Loucy (cell line): ENCODE results near the gene NDUFB10.
"Not testable (repeated sequence)": the region's sequence is repeated elsewhere in the genome, so short reads cannot be mapped to it uniquely, and the experiment has no call there.

Source experiments
- H2AFZ ChIP-seq: fragments of 200-600 bp; sonication (generic); 2 replicates; pipeline ENCODE4 v1.6.0; 2016; ENCODE audit warnings: antibody characterized with exemption, mild to moderate bottlenecking, low read length, moderate library complexity
- H3F3A ChIP-seq: fragments of 200-600 bp; 2 replicates; pipeline ENCODE4 v1.6.0; 2016; ENCODE audit warnings: antibody characterized with exemption, low read depth, mild to moderate bottlenecking
- H3K27me3 ChIP-seq: fragments of 200-600 bp; sonication (generic); 2 replicates; pipeline ENCODE4 v1.6.1; 2014; ENCODE audit warnings: low read length, mild to moderate bottlenecking; ENCODE audit not compliant: insufficient read depth, poor library complexity, severe bottlenecking
- H3K36me3 ChIP-seq: fragments of 200-600 bp; sonication (generic); 2 replicates; pipeline ENCODE4 v1.6.1; 2016; ENCODE audit warnings: low read length; ENCODE audit not compliant: insufficient read depth
- H3K4me1 ChIP-seq: fragments of 200-600 bp; sonication (generic); 2 replicates; pipeline ENCODE4 v1.5.1; 2014; ENCODE audit warnings: low read length, mild to moderate bottlenecking; ENCODE audit not compliant: insufficient read depth, poor library complexity, severe bottlenecking
- H3K4me2 ChIP-seq: fragments of 200-600 bp; sonication (generic); 2 replicates; pipeline ENCODE4 v1.6.0; 2014; ENCODE audit warnings: antibody characterized with exemption, low read length, low read depth, mild to moderate bottlenecking; ENCODE audit not compliant: poor library complexity, severe bottlenecking
- H3K4me3 ChIP-seq: fragments of 200-600 bp; sonication (generic); 2 replicates; pipeline ENCODE4 v1.5.1; 2014; ENCODE audit warnings: low read length, mild to moderate bottlenecking, mixed read lengths; ENCODE audit not compliant: poor library complexity, severe bottlenecking
- H3K79me2 ChIP-seq: fragments of 200-600 bp; sonication (generic); 2 replicates; pipeline ENCODE4 v1.6.1; 2014; ENCODE audit warnings: low read length; ENCODE audit not compliant: insufficient read depth
- H3K9ac ChIP-seq: fragments of 200-600 bp; sonication (generic); 2 replicates; pipeline ENCODE4 v1.6.0; 2014; ENCODE audit warnings: mild to moderate bottlenecking, low read depth, low read length, moderate library complexity; ENCODE audit not compliant: poor library complexity, severe bottlenecking
- H3K9me2 ChIP-seq: fragments of 200-600 bp; sonication (generic); replicated peaks from 2 replicates; pipeline ENCODE4 v1.6.1; 2016; ENCODE audit warnings: low read depth, low read length, mixed read lengths
- H3K9me3 ChIP-seq: fragments of 200-600 bp; sonication (generic); 2 replicates; pipeline ENCODE4 v1.6.1; 2014; ENCODE audit warnings: mild to moderate bottlenecking, antibody characterized with exemption, low read length, low read depth; ENCODE audit not compliant: insufficient read depth
- H4K20me1 ChIP-seq: fragments of 200-600 bp; sonication (generic); 2 replicates; pipeline ENCODE4 v1.6.0; 2014; ENCODE audit warnings: antibody characterized with exemption, low read length, mild to moderate bottlenecking; ENCODE audit not compliant: insufficient read depth, poor library complexity, severe bottlenecking
- EZH2phosphoT487 ChIP-seq: fragments of 200-600 bp; IDR thresholded peaks from 2 replicates; pipeline ENCODE4 v1.6.1; 2018; ENCODE audit warnings: antibody characterized with exemption, mild to moderate bottlenecking, moderate library complexity, borderline replicate concordance
- TF ChIP-seq, protein P1 (sequence below): fragments of 200-600 bp; sonication (generic); conservative IDR thresholded peaks from 2 replicates; pipeline ENCODE4 v1.5.1; 2014; ENCODE audit warnings: mild to moderate bottlenecking, antibody characterized with exemption, low read length

NDUFB10 gene

DNA sequence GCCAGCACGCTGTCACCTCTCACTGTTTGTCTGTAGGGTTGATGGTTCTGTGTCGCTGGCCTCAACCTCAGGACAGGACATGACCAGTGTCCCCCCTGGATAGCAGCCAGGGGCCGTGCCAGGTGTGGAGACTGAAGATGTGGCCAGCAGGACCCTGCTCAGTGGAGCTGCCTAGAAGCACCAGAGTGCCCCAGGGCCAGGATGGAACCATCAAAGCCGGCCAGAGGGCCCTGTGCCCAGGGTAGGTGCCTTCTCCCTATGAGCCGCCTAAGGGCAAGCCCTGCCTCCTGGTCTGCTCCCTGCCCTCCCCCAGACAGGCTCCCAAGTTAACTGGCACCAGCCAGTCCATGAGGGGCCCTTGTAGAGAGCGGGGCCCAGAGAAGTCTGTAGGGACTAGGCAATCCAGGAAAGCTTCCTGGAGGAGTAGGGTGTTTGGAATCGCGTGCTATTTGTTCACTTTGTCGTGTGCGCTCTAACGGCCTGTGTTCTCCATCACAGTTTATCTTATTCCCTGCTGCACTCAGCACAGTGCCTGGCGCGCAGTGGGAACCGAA is 546 bp upstream of the NDUFB10 start:
- Histone ChIP-seq H3K9me3 (no peaks in the 10 kb centered on the region), H3K36me3 (peaks cover 16% of the 10 kb centered on the region; the same call in 1 of the 2 replicates), H3K79me2 (peaks cover 33% of the 10 kb centered on the region), H3K4me3 (peak overlapping the region; percentile 84), H3K9me2 (no peaks in the 10 kb centered on the region), H4K20me1 (peaks cover 22% of the 10 kb centered on the region), H2AFZ (peak overlapping the region; percentile 92), H3K4me2 (peak overlapping the region; percentile 18), H3K9ac (peak overlapping the region; percentile 85), H3F3A (peaks cover 9% of the 10 kb centered on the region; the same call in 1 of the 2 replicates), H3K4me1 (peaks cover 4% of the 10 kb centered on the region), H3K27me3 (no peaks in the 10 kb centered on the region)
- TF ChIP-seq EZH2phosphoT487, result no peak
- TF ChIP-seq, protein P1, sequence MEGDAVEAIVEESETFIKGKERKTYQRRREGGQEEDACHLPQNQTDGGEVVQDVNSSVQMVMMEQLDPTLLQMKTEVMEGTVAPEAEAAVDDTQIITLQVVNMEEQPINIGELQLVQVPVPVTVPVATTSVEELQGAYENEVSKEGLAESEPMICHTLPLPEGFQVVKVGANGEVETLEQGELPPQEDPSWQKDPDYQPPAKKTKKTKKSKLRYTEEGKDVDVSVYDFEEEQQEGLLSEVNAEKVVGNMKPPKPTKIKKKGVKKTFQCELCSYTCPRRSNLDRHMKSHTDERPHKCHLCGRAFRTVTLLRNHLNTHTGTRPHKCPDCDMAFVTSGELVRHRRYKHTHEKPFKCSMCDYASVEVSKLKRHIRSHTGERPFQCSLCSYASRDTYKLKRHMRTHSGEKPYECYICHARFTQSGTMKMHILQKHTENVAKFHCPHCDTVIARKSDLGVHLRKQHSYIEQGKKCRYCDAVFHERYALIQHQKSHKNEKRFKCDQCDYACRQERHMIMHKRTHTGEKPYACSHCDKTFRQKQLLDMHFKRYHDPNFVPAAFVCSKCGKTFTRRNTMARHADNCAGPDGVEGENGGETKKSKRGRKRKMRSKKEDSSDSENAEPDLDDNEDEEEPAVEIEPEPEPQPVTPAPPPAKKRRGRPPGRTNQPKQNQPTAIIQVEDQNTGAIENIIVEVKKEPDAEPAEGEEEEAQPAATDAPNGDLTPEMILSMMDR, result no peak

DNA sequence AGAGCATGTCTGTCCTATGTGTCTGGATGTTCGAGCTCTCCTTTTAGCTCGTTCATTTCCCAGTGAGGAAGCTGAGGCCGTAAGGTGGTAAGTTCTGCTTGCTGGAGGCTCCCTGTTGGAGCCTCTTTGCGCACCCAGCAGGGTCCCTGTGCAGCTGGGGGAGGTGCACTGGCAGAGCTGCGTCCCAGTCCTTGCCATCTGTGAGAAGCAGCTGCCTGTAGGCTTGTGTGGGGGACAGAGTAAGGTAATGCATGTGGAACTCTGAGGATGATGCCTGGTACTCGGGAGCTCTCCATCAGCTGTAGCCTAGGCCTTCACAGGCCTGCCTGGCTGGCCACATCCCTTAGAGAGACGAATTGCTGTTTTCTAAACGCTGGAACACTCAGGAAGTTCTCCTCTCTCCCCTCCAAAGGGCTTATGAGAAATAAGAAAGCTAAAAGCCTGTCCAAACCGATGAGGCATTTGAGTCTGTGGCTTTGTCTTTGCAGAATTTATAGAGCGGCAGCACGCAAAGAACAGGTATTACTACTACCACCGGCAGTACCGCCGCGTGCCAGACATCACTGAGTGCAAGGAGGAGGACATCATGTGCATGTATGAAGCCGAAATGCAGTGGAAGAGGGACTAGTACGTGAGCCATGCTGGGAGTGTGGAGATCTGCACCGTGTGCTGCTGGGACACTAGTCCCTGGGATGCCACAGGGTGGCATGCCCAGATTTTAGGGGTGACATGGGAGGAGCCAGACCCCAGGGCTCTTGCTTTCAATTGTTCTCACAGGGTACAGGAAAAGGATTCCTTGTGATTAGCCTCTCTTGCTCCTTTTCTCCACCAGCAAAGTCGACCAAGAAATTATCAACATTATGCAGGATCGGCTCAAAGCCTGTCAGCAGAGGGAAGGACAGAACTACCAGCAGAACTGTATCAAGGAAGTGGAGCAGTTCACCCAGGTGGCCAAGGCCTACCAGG is 1.6 kb downstream of the NDUFB10 start:
- H3K36me3 ChIP-seq, result peaks cover 16% of the 10 kb centered on the region; the same call in 1 of the 2 replicates
- peaks cover 9% of the 10 kb centered on the region; the same call in 1 of the 2 replicates for H3F3A ChIP-seq
- no peak for TF ChIP-seq EZH2phosphoT487
- TF ChIP-seq, protein P1, result no peak
- peaks cover 6% of the 10 kb centered on the region for H3K4me1 ChIP-seq
- no peak overlapping the region for H2AFZ ChIP-seq
- peaks cover 9% of the 10 kb centered on the region for H3K27me3 ChIP-seq
- peak overlapping the region; percentile 85 for H3K9ac ChIP-seq
- H4K20me1 ChIP-seq, result peaks cover 28% of the 10 kb centered on the region
- no peaks in the 10 kb centered on the region for H3K9me3 ChIP-seq
- H3K4me2 ChIP-seq, result peak overlapping the region; percentile 70
- no peaks in the 10 kb centered on the region for H3K9me2 ChIP-seq
- peak overlapping the region; percentile 84 for H3K4me3 ChIP-seq
- H3K79me2 ChIP-seq, result peaks cover 52% of the 10 kb centered on the region

DNA sequence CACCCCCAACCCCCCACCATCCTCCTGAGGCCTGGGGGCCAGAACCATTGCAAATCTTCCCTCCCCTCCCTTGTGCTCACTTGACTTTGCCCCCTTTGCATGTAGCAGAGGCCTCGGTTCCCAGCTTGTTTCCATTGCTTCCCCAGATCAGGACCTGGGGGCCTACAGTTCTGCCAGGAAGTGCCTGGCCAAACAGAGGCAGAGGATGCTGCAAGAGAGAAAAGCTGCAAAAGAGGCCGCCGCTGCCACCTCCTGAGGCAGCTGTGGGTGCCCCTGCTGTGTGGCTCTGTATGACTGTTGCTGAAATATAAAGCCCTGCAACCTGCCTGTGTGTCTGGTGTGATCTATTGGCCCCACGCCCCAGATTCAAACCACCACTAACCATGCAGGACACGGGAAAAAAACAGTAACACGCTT is 2.3 kb downstream of the NDUFB10 start:
- no peaks in the 10 kb centered on the region for H3K9me2 ChIP-seq
- H3F3A ChIP-seq, result peaks cover 9% of the 10 kb centered on the region; the same call in 1 of the 2 replicates
- peaks cover 6% of the 10 kb centered on the region for H3K4me1 ChIP-seq
- H3K36me3 ChIP-seq, result peaks cover 16% of the 10 kb centered on the region; the same call in 1 of the 2 replicates
- H4K20me1 ChIP-seq, result peaks cover 28% of the 10 kb centered on the region
- no peak overlapping the region for H3K4me3 ChIP-seq
- peaks cover 54% of the 10 kb centered on the region for H3K79me2 ChIP-seq
- H2AFZ ChIP-seq, result no peak overlapping the region
- no peak overlapping the region for H3K4me2 ChIP-seq
- peaks cover 9% of the 10 kb centered on the region for H3K27me3 ChIP-seq
- H3K9me3 ChIP-seq, result no peaks in the 10 kb centered on the region
- TF ChIP-seq, protein P1, result no peak
- no peak for TF ChIP-seq EZH2phosphoT487
- no peak overlapping the region for H3K9ac ChIP-seq

DNA sequence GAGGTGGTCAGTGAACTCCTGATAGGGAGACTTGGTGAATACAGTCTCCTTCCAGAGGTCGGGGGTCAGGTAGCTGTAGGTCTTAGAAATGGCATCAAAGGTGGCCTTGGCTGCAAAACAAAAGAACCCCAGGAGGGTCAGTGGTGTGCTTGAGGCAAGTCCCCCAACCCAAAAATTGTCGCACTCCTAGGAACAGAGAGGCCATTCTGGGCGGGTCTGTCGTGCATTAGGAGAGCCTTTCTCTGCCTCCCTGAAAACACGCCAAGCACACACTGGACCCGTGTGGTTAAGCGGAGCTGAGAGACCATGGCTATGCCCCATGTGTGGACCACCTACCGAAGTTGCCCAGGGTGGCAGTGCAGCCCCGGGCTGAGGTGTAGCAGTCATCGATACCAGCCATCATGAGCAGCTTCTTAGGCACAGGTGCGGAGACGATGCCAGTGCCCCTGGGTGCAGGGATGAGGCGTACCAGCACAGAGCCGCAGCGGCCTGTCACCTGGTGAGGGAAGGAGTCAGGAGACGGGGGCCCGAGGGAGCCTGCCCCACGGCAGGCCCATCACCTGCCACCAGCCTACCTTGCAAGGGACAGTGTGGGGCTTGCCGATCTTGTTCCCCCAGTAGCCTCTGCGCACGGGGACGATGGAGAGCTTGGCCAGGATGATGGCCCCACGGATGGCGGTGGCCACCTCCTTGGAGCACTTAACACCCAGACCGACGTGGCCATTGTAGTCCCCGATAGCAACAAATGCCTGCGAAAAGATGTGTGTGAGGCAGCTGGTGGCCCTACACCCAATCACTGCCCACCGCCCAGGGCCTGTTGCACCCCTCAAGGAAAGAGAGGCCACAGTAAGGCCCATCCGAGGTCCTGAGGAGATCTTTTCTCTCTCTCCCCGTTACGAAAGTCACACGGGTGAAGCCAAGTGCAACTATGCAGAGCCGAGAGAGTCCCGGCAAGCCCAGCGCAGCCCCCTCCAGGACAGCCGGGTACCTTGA is 3.1 kb downstream of the NDUFB10 start:
- H3K27me3 ChIP-seq, H3K9me2 ChIP-seq, H2AFZ ChIP-seq, H3F3A ChIP-seq, H3K4me1 ChIP-seq, H3K9me3 ChIP-seq: not testable (repeated sequence)
- H3K36me3 ChIP-seq, result peaks cover 16% of the 10 kb centered on the region; the same call in 1 of the 2 replicates
- H3K9ac ChIP-seq, result peak overlapping the region; percentile 93
- H3K4me2 ChIP-seq, result peak overlapping the region; percentile 76
- H3K79me2 ChIP-seq, result peaks cover 54% of the 10 kb centered on the region
- peak overlapping the region; percentile 85 for H3K4me3 ChIP-seq
- peaks cover 28% of the 10 kb centered on the region for H4K20me1 ChIP-seq
